Activated CD4-positive, alpha-beta T cell treated with anti-CD3 and anti-CD28 coated beads for 36 hours (primary cell): ENCODE results near the gene ALG14. TPM values are rescaled to one million over a fixed set of nuclear protein-coding genes. Genes with fewer than 3 reads are reported as not detected.
"Not testable (repeated sequence)": the region's sequence is repeated elsewhere in the genome, so short reads cannot be mapped to it uniquely, and the experiment has no call there.

Experiments
- ATAC-seq: fragments of 200-7000 bp; cut with Tn5 transposase; one replicate; pipeline ENCODE4 v1.10.0; 2021; ENCODE audit warnings: mild to moderate bottlenecking, moderate library complexity
- CTCF ChIA-PET: fragments of 350-600 bp; sonication (Branson Sonifier 250); formaldehyde crosslinking; loops from one replicate; lab custom pipeline; 2021; ENCODE audit warnings: antibody characterized with exemption; lab: Charles Lee
- POLR2A ChIA-PET: fragments of 350-600 bp; sonication (Branson Sonifier 250); formaldehyde crosslinking; loops from one replicate; lab custom pipeline; 2021; ENCODE audit warnings: antibody characterized with exemption, inconsistent platforms; lab: Charles Lee
- DNase-seq: peaks from one replicate; pipeline ENCODE4 v3.0.0-alpha.2; 2020
- H3K27ac Mint-ChIP-seq: one replicate; pipeline ENCODE4 v1.8.0; 2021; ENCODE audit warnings: mixed read lengths
- H3K27me3 Mint-ChIP-seq: one replicate; pipeline ENCODE4 v1.8.0; 2021; ENCODE audit warnings: mixed read lengths
- H3K36me3 Mint-ChIP-seq: one replicate; pipeline ENCODE4 v1.8.0; 2021; ENCODE audit warnings: low read depth, mixed read lengths
- H3K4me1 Mint-ChIP-seq: one replicate; pipeline ENCODE4 v1.8.0; 2021; ENCODE audit warnings: mixed read lengths
- H3K4me3 Mint-ChIP-seq: one replicate; pipeline ENCODE4 v1.8.0; 2021; ENCODE audit warnings: mild to moderate bottlenecking, moderate library complexity, mixed read lengths
- H3K9me3 Mint-ChIP-seq: one replicate; pipeline ENCODE4 v1.8.0; 2021; ENCODE audit warnings: low read depth, mixed read lengths
- intact Hi-C, 2 experiments: fragments of 100-400 bp; cut with DNase I in 1 of 2; cut with micrococcal nuclease in 1 of 2; formaldehyde crosslinking; loops; one replicate each; pipeline versions ENCODE4 v1.14.2 to v1.15.1; 2022 to 2024; cut with DNase I, micrococcal nuclease
- total RNA-seq, 2 experiments: library from RNA; stranded (reverse); gene quantifications; one replicate each; pipeline ENCODE4 v1.2.3, GENCODE V29; 2021

Gene ALG14
- total RNA-seq, 2 experiments from 2014 or later = 5.3 to 7.3 TPM

DNA sequence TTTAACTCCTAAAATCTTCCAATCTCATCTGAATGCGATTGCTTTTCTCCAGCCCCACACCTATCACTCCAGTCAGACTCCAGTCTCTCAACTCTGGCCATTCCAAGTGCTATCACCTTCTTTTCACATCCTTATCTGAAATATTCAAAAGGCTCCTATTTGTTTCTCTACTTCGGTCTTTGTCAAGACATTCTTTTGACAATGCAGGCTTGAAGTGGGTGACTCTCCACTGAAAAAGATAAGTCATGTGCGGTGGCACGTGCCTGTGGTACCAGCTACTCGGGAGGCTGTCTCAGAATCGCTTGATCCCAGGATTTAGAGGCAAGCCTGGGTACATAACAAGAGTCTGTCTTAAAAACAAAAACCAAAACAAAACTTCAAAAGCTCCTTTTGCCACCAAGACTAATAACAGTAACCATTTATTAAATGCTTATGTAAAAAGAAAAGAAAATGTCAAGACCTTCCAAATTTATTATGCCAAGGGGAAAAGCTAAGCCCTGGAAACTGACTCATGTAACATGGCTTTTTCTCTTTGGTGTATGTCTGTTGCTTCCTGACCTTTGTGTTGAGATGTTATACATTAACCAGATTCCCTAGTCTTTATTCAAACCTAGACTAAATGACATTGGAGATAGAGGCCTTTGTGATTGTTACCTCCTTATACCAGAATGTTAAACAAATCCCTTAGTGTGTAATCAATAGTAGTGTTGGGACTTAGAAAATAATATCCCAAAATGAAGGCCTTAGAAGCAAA is 3.6 kb downstream of the ALG14 start:
- H3K27me3 Mint-ChIP-seq = no peaks in the 10 kb centered on the region
- CTCF ChIA-PET = interaction anchor here (0.9 to 2.1 kb wide), 3 partner anchors 15 to 215 kb away, joined by 3 to 4 read pairs (median 3); no protein-coding TSS in a partner anchor
- intact Hi-C loops = no loop called here
- H3K27ac Mint-ChIP-seq = no peak overlapping the region
- DNase-seq (no peak), ATAC-seq (no peak)
- H3K4me3 Mint-ChIP-seq = no peak overlapping the region
- peaks cover 17% of the 10 kb centered on the region for H3K4me1 Mint-ChIP-seq
- H3K9me3 Mint-ChIP-seq = no peaks in the 10 kb centered on the region
- POLR2A ChIA-PET = no interaction called here
- peaks cover 10% of the 10 kb centered on the region for H3K36me3 Mint-ChIP-seq

GRCh38 chr1:95067568-95067967 is 5.2 kb downstream of the ALG14 start:
- ATAC-seq (no peak), DNase-seq (no peak)
- CTCF ChIA-PET = no interaction called here
- H3K4me3 Mint-ChIP-seq = no peak overlapping the region
- H3K4me1 Mint-ChIP-seq = peaks cover 13% of the 10 kb centered on the region
- no peak overlapping the region for H3K27ac Mint-ChIP-seq
- POLR2A ChIA-PET = no interaction called here
- intact Hi-C loops = no loop called here
- H3K36me3 Mint-ChIP-seq = peaks cover 19% of the 10 kb centered on the region
- H3K27me3 Mint-ChIP-seq = no peaks in the 10 kb centered on the region
- no peaks in the 10 kb centered on the region for H3K9me3 Mint-ChIP-seq

DNA sequence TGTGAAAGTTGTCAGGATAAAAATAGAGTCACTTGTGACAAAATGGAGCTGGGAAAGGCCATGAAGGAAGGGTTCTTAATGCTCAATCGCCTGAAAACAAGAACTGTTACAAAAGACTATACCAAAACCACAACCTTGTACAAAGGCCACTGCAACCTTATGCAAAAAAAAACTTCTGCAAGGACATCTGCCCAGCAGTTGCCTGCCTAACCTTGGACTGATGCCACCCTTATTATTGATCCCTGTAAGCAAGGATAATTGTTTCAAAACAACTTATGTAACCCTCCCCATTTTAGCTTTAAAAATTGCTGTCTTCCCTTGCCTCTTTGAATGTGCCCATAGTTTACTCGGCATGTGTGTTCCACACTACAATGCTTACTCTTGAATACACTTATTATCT is 5.7 kb downstream of the ALG14 start:
- POLR2A ChIA-PET = interaction anchor here (0.6 kb wide), 1 partner anchor 87 kb away, joined by 3 read pairs; no protein-coding TSS in a partner anchor
- intact Hi-C loops = no loop called here
- H3K9me3 Mint-ChIP-seq = no peaks in the 10 kb centered on the region
- no peak overlapping the region for H3K27ac Mint-ChIP-seq
- DNase-seq = no peak
- CTCF ChIA-PET = no interaction called here
- H3K4me1 Mint-ChIP-seq = peaks cover 12% of the 10 kb centered on the region
- no peaks in the 10 kb centered on the region for H3K27me3 Mint-ChIP-seq
- H3K4me3 Mint-ChIP-seq = no peak overlapping the region
- ATAC-seq = no peak
- H3K36me3 Mint-ChIP-seq = peaks cover 21% of the 10 kb centered on the region

DNA sequence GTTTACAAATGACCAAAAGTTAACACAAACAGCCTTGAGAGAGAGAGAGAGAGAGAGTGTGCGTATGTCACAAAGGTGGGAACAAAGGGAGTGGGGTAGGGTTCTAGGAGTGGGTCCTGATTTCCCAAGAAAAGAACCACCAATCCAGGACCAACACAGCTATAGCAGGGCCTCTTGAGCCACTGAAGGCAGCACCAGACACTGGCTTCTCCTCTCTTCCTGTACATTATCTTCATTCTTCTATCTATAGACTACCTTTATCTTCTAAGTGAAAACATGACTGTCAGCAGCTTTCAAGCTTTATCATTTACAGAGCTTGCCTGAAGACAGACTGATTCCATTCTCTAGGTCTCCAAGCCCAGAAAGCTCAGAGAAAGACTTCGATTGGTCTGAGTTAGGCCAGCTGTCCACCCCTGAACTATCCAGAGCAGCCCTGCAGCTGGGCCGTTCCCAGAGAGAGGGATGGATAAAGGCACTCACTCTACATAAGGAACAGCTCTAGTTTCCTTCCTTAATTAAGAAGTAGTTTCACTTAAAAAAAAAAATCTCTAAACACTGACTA is 11.2 kb downstream of the ALG14 start:
- H3K36me3 Mint-ChIP-seq = peaks cover 19% of the 10 kb centered on the region
- no peaks in the 10 kb centered on the region for H3K4me1 Mint-ChIP-seq
- no peak overlapping the region for H3K27ac Mint-ChIP-seq
- POLR2A ChIA-PET = no interaction called here
- H3K4me3 Mint-ChIP-seq = no peak overlapping the region
- ATAC-seq (no peak), DNase-seq (no peak)
- CTCF ChIA-PET = interaction anchor here (1.2 kb wide), 1 partner anchor 207 kb away, joined by 3 read pairs; no protein-coding TSS in a partner anchor
- intact Hi-C loops = no loop called here
- H3K27me3 Mint-ChIP-seq = no peaks in the 10 kb centered on the region
- no peaks in the 10 kb centered on the region for H3K9me3 Mint-ChIP-seq

GRCh38 chr1:95058974-95059373 is 13.8 kb downstream of the ALG14 start:
- POLR2A ChIA-PET = no interaction called here
- no peaks in the 10 kb centered on the region for H3K9me3 Mint-ChIP-seq
- no peaks in the 10 kb centered on the region for H3K4me1 Mint-ChIP-seq
- no peak for ATAC-seq
- no peak overlapping the region for H3K27ac Mint-ChIP-seq
- no peak overlapping the region for H3K4me3 Mint-ChIP-seq
- CTCF ChIA-PET = interaction anchor here (1.4 kb wide), 1 partner anchor 16 kb away, joined by 5 read pairs; no protein-coding TSS in a partner anchor
- H3K36me3 Mint-ChIP-seq = peaks cover 10% of the 10 kb centered on the region
- intact Hi-C loops = no loop called here
- H3K27me3 Mint-ChIP-seq = no peaks in the 10 kb centered on the region
- no peak for DNase-seq

DNA sequence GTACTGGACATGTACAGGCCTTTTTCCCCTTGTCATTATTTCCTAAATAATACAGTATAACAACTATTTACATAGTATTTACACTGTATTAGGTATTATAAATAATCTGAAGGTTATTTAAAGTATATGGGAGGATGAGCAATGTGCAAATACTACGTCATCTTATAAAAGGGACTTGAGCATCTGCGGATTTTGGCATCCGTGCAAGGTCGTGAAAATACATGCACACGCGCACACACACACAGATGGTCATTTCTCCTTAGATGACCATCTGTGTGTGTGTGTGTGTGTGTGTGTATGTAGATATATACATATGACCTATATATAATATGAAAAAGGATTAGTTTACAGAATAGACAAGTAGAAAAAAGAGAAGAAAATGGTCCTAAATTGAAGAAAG is 15.4 kb downstream of the ALG14 start:
- DNase-seq (no peak), ATAC-seq (no peak)
- peaks cover under 1% of the 10 kb centered on the region for H3K36me3 Mint-ChIP-seq
- H3K4me3 Mint-ChIP-seq = no peak overlapping the region
- no peaks in the 10 kb centered on the region for H3K9me3 Mint-ChIP-seq
- intact Hi-C loops = no loop called here
- CTCF ChIA-PET = no interaction called here
- no peaks in the 10 kb centered on the region for H3K4me1 Mint-ChIP-seq
- H3K27me3 Mint-ChIP-seq = no peaks in the 10 kb centered on the region
- POLR2A ChIA-PET = no interaction called here
- no peak overlapping the region for H3K27ac Mint-ChIP-seq

DNA sequence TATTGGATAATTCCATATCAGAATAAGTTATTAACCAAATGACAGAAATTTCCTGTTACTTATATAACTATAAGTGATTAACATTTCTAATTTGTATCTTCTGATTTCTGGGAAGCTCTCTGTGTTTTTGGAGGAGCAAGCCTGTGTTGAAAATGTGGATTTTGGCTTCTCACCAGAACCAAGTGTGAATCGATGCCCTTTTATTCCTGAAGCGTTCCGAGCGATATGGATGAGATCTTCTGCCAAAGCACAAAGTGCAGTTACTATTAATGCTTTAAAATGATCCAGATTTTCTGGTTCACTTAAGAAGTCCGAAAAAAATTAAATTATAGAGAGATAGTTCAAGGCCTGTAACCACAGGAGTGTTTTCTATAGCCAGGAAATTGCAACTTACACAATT is 22.8 kb downstream of the ALG14 start:
- Mint-ChIP-seq H3K9me3 (no peaks in the 10 kb centered on the region), H3K36me3 (no peaks in the 10 kb centered on the region), H3K4me1 (no peaks in the 10 kb centered on the region), H3K27me3 (no peaks in the 10 kb centered on the region), H3K4me3 (no peak overlapping the region), H3K27ac (no peak overlapping the region)
- ATAC-seq = no peak
- intact Hi-C loops = loop anchor here in 1 of 2 experiments (10.0 kb wide), 1 partner anchor 565 kb away; no protein-coding TSS in a partner anchor
- CTCF ChIA-PET = interaction anchor here (0.9 to 2.7 kb wide), 2 partner anchors 16 to 196 kb away, joined by 3 to 16 read pairs; no protein-coding TSS in a partner anchor
- no peak for DNase-seq
- POLR2A ChIA-PET = no interaction called here

GRCh38 chr1:95048317-95048716 is 24.4 kb downstream of the ALG14 start:
- Mint-ChIP-seq H3K36me3 (no peaks in the 10 kb centered on the region), H3K9me3 (no peaks in the 10 kb centered on the region), H3K27me3 (no peaks in the 10 kb centered on the region), H3K27ac (no peak overlapping the region), H3K4me1 (no peaks in the 10 kb centered on the region), H3K4me3 (no peak overlapping the region)
- POLR2A ChIA-PET = no interaction called here
- DNase-seq (no peak), ATAC-seq (no peak)
- CTCF ChIA-PET = interaction anchor here (2.7 kb wide), 1 partner anchor 194 kb away, joined by 16 read pairs; no protein-coding TSS in a partner anchor
- intact Hi-C loops = loop anchor here in 1 of 2 experiments (10.0 kb wide), 1 partner anchor 564 kb away; no protein-coding TSS in a partner anchor

- H3K4me1 Mint-ChIP-seq, H3K4me3 Mint-ChIP-seq, POLR2A ChIA-PET, H3K27ac Mint-ChIP-seq, H3K27me3 Mint-ChIP-seq, H3K36me3 Mint-ChIP-seq, H3K9me3 Mint-ChIP-seq, ATAC-seq, DNase-seq: not testable (repeated sequence)
- CTCF ChIA-PET = interaction anchor here (2.7 kb wide), 1 partner anchor 193 kb away, joined by 16 read pairs; no protein-coding TSS in a partner anchor
- intact Hi-C loops = loop anchor here in 1 of 2 experiments (10.0 kb wide), 1 partner anchor 563 kb away; no protein-coding TSS in a partner anchor
Observed at GRCh38 chr1:95047624-95048023, 25.1 kb downstream of the ALG14 start.

DNA sequence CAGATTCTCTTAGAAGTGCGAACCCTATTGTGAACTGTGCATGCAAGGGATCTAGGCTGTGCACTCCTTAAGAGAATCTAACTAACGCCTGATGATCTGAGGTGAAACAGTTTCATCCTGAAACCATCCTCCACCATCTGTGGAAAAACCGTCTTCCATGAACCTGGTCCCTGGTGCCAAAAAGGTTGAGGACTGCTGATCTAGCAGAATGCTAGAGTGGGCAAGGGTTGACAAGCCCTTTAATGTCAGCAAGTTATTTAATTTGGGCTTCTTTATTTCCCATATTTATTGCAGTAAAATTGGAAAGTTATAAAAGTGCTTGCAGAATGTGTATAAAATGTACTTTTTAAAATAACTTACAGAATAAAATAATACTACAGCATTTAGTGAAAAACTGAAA is 26.4 kb downstream of the ALG14 start:
- intact Hi-C loops = loop anchor here in 1 of 2 experiments (10.0 kb wide), 1 partner anchor 562 kb away; no protein-coding TSS in a partner anchor
- Mint-ChIP-seq H3K4me1 (no peaks in the 10 kb centered on the region), H3K9me3 (no peaks in the 10 kb centered on the region), H3K27ac (no peak overlapping the region), H3K27me3 (no peaks in the 10 kb centered on the region), H3K36me3 (no peaks in the 10 kb centered on the region), H3K4me3 (no peak overlapping the region)
- ATAC-seq = no peak
- ChIA-PET POLR2A (no interaction called here), CTCF (no interaction called here)
- DNase-seq = no peak

DNA sequence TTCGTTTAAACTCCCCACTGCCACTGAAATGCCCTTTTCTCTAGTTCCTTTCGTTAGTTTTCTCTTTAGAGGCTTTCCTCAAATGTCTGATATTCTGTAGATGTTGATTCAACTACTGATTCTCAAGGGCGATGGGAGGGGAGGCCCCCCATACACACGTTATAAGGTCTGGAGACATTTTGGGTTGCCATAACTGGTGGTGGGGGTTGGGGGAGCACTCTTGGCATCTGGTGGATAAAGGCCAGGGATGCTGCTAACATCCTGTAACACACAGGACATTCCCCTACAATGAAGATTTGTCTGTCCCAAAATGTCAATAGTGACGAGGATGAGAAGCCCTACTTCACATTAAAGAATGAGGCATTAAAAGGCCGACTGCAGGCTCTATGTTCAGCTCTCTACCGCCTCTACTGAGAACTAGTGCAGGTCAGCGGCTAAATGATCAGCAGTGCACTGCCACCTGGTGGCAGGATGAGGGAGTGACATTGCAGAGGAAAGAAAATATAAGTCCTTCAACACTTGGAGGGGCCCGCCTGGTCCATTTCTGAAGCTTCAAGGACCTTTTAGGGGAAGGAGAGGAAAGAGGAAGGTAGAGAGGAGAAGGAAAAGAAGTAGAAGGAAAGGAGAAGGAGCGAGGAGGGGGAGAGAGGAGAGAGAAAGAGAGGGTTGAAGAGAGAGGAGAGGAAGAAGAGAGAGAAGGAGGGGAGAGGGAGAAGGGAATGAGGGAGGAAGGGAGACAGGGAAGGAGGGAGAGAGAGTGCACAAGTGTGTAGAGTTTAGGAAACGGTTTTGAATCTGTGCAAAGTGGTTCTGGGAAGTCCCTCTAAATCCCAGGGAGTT is 29.4 kb downstream of the ALG14 start:
- ChIA-PET POLR2A (no interaction called here), CTCF (interaction anchor here (0.6 to 2.9 kb wide), 24 partner anchors 10 to 1022 kb away, joined by 3 to 124 read pairs (median 4); no protein-coding TSS in a partner anchor)
- DNase-seq (peak; percentile 86), ATAC-seq (peak; percentile 95)
- H3K4me1 Mint-ChIP-seq = no peaks in the 10 kb centered on the region
- no peak overlapping the region for H3K4me3 Mint-ChIP-seq
- H3K27me3 Mint-ChIP-seq = no peaks in the 10 kb centered on the region
- intact Hi-C loops = loop anchor here (1.0 to 10.0 kb wide), 2 partner anchors 189 to 559 kb away; no protein-coding TSS in a partner anchor
- no peak overlapping the region for H3K27ac Mint-ChIP-seq
- H3K9me3 Mint-ChIP-seq = no peaks in the 10 kb centered on the region
- H3K36me3 Mint-ChIP-seq = no peaks in the 10 kb centered on the region
